Subcutaneous adipose tissue (tissue), 4 donors: ENCODE results near the gene SYNC. TPM values are rescaled to one million over a fixed set of nuclear protein-coding genes. Genes with fewer than 3 reads are reported as not detected.

ENCODE experiments used
- small RNA-seq: library from RNA; depleted of rRNA; stranded (forward); fragments of <200 nt; gene quantifications from one replicate; pipeline ENCODE3, GENCODE V24; 2016
- total RNA-seq, 4 donors: library from RNA; depleted of rRNA; stranded (reverse); fragments of >200 nt; gene quantifications; one replicate each; pipeline ENCODE4 v1.1.0, GENCODE V29; 2016
- TF ChIP-seq, protein P1 (sequence below): fragments of 450-650 bp; IDR thresholded peaks from one replicate; pipeline ENCODE4 v1.5.1; 2016; ENCODE audit warnings: low read depth, mild to moderate bottlenecking, control low read depth, antibody characterized with exemption, moderate library complexity

Gene SYNC
- total RNA-seq, 4 donors from 2014 or later = 13.3 to 29.7 (median 18.6) TPM

DNA sequence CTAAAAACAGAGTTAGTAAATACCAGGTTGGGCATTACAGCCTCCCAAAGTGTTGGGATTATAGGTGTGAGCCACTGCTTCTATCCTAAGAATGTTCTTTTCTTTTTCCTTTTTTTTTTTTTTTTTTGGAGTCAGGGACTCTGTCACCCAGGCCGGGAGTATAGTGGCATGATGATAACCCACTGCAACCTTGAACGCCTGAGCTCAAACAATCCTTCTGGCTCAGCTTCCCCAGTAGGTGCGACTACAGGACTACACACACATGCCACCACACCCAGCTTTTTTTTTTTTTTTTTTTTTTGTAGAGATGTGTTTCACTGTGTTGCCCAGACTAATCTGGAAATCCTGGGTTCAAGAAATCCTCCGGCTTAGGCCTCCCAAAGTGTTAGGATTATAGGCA lies 58.1 kb downstream of the SYNC start:
- TF ChIP-seq, protein P1, sequence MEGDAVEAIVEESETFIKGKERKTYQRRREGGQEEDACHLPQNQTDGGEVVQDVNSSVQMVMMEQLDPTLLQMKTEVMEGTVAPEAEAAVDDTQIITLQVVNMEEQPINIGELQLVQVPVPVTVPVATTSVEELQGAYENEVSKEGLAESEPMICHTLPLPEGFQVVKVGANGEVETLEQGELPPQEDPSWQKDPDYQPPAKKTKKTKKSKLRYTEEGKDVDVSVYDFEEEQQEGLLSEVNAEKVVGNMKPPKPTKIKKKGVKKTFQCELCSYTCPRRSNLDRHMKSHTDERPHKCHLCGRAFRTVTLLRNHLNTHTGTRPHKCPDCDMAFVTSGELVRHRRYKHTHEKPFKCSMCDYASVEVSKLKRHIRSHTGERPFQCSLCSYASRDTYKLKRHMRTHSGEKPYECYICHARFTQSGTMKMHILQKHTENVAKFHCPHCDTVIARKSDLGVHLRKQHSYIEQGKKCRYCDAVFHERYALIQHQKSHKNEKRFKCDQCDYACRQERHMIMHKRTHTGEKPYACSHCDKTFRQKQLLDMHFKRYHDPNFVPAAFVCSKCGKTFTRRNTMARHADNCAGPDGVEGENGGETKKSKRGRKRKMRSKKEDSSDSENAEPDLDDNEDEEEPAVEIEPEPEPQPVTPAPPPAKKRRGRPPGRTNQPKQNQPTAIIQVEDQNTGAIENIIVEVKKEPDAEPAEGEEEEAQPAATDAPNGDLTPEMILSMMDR = no peak

DNA sequence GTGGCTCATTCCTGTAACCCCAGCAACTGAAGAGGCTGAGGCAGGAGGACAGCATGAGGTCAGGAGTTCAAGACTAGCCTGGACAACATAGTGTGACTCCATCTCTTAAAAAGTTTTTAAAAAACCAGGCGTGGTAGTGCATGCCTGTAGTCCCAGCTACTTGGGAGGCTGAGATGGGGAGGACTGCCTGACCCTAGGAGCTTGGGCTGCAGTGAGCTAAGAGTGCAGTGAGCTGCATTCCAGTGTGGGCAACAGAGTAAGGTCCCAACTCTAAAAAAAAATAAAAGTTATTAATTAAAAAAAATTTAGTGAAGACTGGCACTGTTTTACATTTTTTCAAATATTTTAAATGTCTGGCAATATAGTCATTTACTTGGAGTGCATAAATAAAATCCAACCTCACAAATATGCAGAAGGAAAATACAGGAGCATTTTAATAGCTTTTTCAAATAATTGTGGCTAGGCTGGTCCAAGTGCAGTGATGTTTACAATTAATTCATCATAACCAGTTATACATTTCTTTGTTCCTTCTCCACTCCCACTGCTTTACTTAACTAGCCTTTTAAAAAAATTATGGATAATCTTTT lies 63.0 kb downstream of the SYNC start:
- TF ChIP-seq, protein P1 = no peak

DNA sequence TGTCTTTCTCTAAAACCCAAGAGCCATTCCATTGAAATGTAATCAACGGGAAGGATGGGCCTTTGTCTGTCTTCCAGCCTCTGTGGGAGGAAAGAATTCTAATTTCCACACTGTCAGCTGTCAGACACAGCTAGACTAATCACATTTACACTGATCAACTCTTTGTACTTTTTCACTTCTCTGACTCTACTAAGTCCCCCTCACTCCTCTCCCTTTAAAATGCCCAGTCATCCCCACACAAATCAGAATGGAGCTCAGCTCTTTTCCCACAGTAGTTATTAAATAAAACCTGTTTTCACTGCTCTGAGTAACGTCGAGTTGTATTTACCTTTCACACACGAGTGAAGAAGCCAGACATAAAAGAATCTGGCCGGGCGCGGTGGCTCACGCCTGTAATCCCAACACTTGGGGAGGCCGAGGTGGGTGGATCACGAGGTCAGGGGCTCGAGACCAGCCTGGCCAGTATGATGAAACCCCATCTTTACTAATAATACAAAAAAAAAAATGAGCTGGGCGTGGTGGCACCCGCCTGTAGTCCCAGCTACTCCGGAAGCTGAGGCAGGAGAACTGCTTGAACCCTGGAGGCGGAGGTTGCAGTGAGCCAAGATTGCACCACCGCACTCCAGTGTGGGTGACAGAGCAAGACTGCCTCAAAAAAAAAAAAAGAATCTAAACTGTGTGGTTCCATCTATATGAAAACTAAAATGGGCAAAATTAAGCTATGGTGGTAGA lies 65.5 kb downstream of the SYNC start:
- TF ChIP-seq, protein P1 = no peak

DNA sequence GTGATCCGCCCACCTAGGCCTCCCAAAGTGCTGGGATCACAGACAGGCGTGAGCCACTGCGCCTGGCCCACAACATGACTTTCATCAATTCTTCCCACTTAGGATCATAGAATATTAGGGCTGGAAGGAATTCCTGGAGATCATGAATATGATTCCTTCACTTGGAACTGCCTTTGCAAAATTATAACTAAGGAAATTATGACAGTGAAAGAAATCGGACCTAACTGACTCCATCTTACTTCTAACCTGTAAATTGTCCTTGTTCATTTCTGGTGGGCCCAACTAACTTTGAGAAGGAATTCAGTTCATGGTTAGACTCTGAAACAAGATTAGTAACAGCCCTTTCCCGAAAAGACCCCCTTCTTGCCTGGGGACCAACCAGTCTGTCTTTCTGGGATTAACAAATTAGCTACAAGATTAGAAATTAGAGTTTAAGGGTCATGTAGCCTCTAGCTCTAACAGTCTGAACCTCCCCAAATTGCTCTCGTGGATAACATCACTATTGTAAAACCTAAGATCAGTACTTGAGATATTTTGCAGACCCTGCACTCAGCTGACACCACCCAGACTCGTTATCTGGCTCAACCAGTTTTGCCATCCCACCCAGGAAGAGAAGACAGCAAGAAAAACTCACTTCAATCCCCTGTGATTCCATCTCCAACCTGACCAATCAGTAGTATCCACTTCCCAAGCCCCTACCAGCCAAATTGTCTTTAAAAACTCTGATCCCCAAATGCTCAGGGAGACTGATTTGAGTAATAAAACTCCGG lies 66.9 kb downstream of the SYNC start:
- TF ChIP-seq, protein P1 = no peak

DNA sequence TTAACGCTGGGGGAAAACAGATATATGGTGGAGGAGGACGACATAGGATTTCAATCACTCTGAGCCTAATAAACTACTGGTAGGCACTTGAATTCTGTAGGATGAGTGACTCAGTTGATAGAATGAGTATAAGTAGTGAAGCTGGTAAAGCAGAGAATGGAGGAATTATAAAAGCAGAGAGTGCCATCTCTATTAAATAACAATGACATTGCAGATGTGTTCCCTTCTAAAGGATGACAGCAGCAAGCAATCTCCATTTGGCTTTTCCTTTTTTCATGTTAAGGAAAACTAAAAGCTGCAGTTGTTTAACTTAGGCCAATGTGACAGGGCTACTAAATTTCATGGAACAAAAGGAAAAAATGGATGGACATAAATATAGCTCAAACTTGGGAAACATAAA lies 69.7 kb downstream of the SYNC start:
- TF ChIP-seq, protein P1 = no peak

Small RNA genes within 50 kb of the gene (small RNA-seq; reads per million reads assigned to genes)
- gene RF00019 = 0.49 reads per million

Other genes with a start within 250 kb of the SYNC start
- under 1 TPM in 1 of 4 donors, not detected in 3; under 0.01 TPM for gene ZBTB8B, start 237.7 kb downstream of the SYNC start, total RNA-seq
- 10 to 100 TPM in 1 of 4 donors, 1 to 10 TPM in 3; 7.9 to 10.6 (median 9.1) TPM for gene ZBTB8A, start 163.3 kb downstream of the SYNC start, total RNA-seq
- gene ZBTB8OS, start 52.2 kb downstream of the SYNC start, total RNA-seq = 10 to 100 TPM; 14.1 to 51.8 (median 22.9) TPM
- gene RBBP4, start 51.6 kb downstream of the SYNC start, total RNA-seq = 100 to 1,000 TPM in 2 of 4 donors, 10 to 100 TPM in 2; 91.9 to 112 (median 100) TPM
- gene YARS1, start 114.6 kb upstream of the SYNC start, total RNA-seq = 10 to 100 TPM; 36.6 to 67.7 (median 42.4) TPM
- gene S100PBP, start 114.9 kb upstream of the SYNC start, total RNA-seq = 10 to 100 TPM; 21.2 to 46.6 (median 37.3) TPM
- gene FNDC5, start 168.1 kb upstream of the SYNC start, total RNA-seq = under 1 TPM in 2 of 4 donors, not detected in 2; 0.85 to 0.88 TPM
- gene HPCA, start 183.7 kb upstream of the SYNC start, total RNA-seq = under 1 TPM in 1 of 4 donors, not detected in 3; 0.88 TPM
- 10 to 100 TPM; 14.7 to 36.7 (median 26.3) TPM for gene TMEM54, start 198.6 kb upstream of the SYNC start, total RNA-seq